Stimulated activated CD4-positive, alpha-beta T cell treated with anti-CD3 and anti-CD28 coated beads, Interleukin-12 subunit alpha, Interleukin-12 subunit beta, amount 100 ng/mL, for 24 hours (primary cell): ENCODE measurements around the gene HBS1L.

Experiments
- DNase-seq, 2 experiments: peaks; one replicate each; pipeline ENCODE4 v3.0.0-alpha.2; 2020; ENCODE audit warnings: low read depth in 2 of 2

Gene HBS1L

GRCh38 chr6:134999107-134999506 lies 55.5 kb downstream of the HBS1L start:
- DNase-seq = no peak

- no peak for DNase-seq
Measured at GRCh38 chr6:134997133-134997995, 57.3 kb downstream of the HBS1L start.

- DNase-seq = no peak
Measured at GRCh38 chr6:134995536-134995935, 59.1 kb downstream of the HBS1L start.

- no peak for DNase-seq
Measured at GRCh38 chr6:134994431-134994830, 60.2 kb downstream of the HBS1L start.

- no peak for DNase-seq
Measured at GRCh38 chr6:134992155-134992554, 62.5 kb downstream of the HBS1L start.

- DNase-seq = no peak
Measured at GRCh38 chr6:134990262-134990661, 64.4 kb downstream of the HBS1L start.

- no peak for DNase-seq
Measured at GRCh38 chr6:134984821-134985220, 69.8 kb downstream of the HBS1L start.

- no peak for DNase-seq
Measured at GRCh38 chr6:134983823-134984222, 70.8 kb downstream of the HBS1L start.

GRCh38 chr6:134982161-134982560 lies 72.5 kb downstream of the HBS1L start:
- no peak for DNase-seq

GRCh38 chr6:134980846-134981245 lies 73.8 kb downstream of the HBS1L start:
- no peak for DNase-seq

GRCh38 chr6:134979142-134979541 lies 75.5 kb downstream of the HBS1L start:
- DNase-seq = peak; percentile 8 to 41

- DNase-seq = no peak
Measured at GRCh38 chr6:134974370-134974769, 80.3 kb downstream of the HBS1L start.

- no peak for DNase-seq
Measured at GRCh38 chr6:134967711-134968110, 86.9 kb downstream of the HBS1L start.

GRCh38 chr6:134964451-134965203 lies 90.0 kb downstream of the HBS1L start:
- DNase-seq = no peak

- DNase-seq = no peak
Measured at GRCh38 chr6:134962421-134962820, 92.2 kb downstream of the HBS1L start.

- no peak for DNase-seq
Measured at GRCh38 chr6:134961366-134961765, 93.3 kb downstream of the HBS1L start.

- DNase-seq = no peak
Measured at GRCh38 chr6:134959603-134960002, 95.0 kb downstream of the HBS1L start.

GRCh38 chr6:134956676-134957075 lies 97.9 kb downstream of the HBS1L start:
- DNase-seq = no peak

- DNase-seq = no peak
Measured at GRCh38 chr6:134956032-134956431, 98.6 kb downstream of the HBS1L start.

GRCh38 chr6:134954272-134955000 lies 100.2 kb downstream of the HBS1L start:
- no peak for DNase-seq

- no peak for DNase-seq
Measured at GRCh38 chr6:134951494-134952263, 102.9 kb downstream of the HBS1L start.

- no peak for DNase-seq
Measured at GRCh38 chr6:134950482-134950881, 104.1 kb downstream of the HBS1L start.
